WTC11 (cell line): ENCODE measurements around the gene FPR1. TPM values are rescaled to one million over a fixed set of nuclear protein-coding genes. Genes with fewer than 3 reads are reported as not detected.

ENCODE experiments used
- ATAC-seq: fragments of 200-7000 bp; cut with Tn5 transposase; 2 replicates; pipeline ENCODE4 v1.10.0; 2021; ENCODE audit warnings: mild to moderate bottlenecking, moderate library complexity
- CTCF ChIA-PET: fragments of 300-600 bp; sonication (Branson Sonifier 250); formaldehyde crosslinking; loops from one replicate; lab custom pipeline; 2021; ENCODE audit warnings: antibody characterized with exemption; lab: Charles Lee
- POLR2A ChIA-PET: fragments of 350-600 bp; sonication (Branson Sonifier 250); formaldehyde crosslinking; loops from one replicate; lab custom pipeline; 2021; ENCODE audit warnings: antibody characterized with exemption; lab: Charles Lee
- DNase-seq: peaks from one replicate; pipeline ENCODE4 v3.0.0; 2021; ENCODE audit warnings: low spot score
- H3K27ac Mint-ChIP-seq: 2 replicates; pipeline ENCODE4 v1.8.0; 2021; ENCODE audit warnings: mixed read lengths
- H3K27me3 Mint-ChIP-seq: 2 replicates; pipeline ENCODE4 v1.8.0; 2021; ENCODE audit warnings: low read depth, mild to moderate bottlenecking, moderate library complexity, mixed read lengths
- H3K36me3 Mint-ChIP-seq: 2 replicates; pipeline ENCODE4 v1.8.0; 2021; ENCODE audit warnings: mixed read lengths
- H3K4me1 Mint-ChIP-seq: 2 replicates; pipeline ENCODE4 v1.8.0; 2022; ENCODE audit warnings: mixed read lengths
- H3K4me3 Mint-ChIP-seq: 2 replicates; pipeline ENCODE4 v1.8.0; 2021; ENCODE audit warnings: mild to moderate bottlenecking, moderate library complexity, mixed read lengths
- H3K9me3 Mint-ChIP-seq: 2 replicates; pipeline ENCODE4 v1.8.0; 2021; ENCODE audit warnings: mixed read lengths
- CREB1 ChIP-seq: sonication (generic); formaldehyde crosslinking; IDR thresholded peaks from 2 replicates; pipeline ENCODE4 v1.8.0; 2023; ENCODE audit warnings: mild to moderate bottlenecking, missing genetic modification reagents
- CREM ChIP-seq: sonication (generic); formaldehyde crosslinking; IDR thresholded peaks from 2 replicates; pipeline ENCODE4 v1.8.1; 2022; ENCODE audit warnings: mild to moderate bottlenecking, missing genetic modification reagents, moderate library complexity
- ELF4 ChIP-seq: sonication (generic); formaldehyde crosslinking; IDR thresholded peaks from 2 replicates; pipeline ENCODE4 v1.8.1; 2022; ENCODE audit warnings: low read depth, mild to moderate bottlenecking, moderate library complexity, missing genetic modification reagents
- ETV6 ChIP-seq: sonication (generic); formaldehyde crosslinking; IDR thresholded peaks from 2 replicates; pipeline ENCODE4 v1.8.1; 2022; ENCODE audit warnings: mild to moderate bottlenecking, missing genetic modification reagents
- FOXP1 ChIP-seq: sonication (generic); formaldehyde crosslinking; IDR thresholded peaks from 2 replicates; pipeline ENCODE4 v1.8.0; 2022; ENCODE audit warnings: missing genetic modification reagents, mild to moderate bottlenecking, moderate library complexity, borderline replicate concordance
- GTF2I ChIP-seq: fragments of 250-450 bp; sonication (Bioruptor Pico); conservative IDR thresholded peaks from 2 replicates; pipeline ENCODE4 v1.4.0; 2021; ENCODE audit warnings: mild to moderate bottlenecking
- KAT7 ChIP-seq: sonication (generic); formaldehyde crosslinking; IDR thresholded peaks from 2 replicates; pipeline ENCODE4 v1.8.1; 2023; ENCODE audit warnings: missing genetic modification reagents, mild to moderate bottlenecking, borderline replicate concordance
- NFYB ChIP-seq: sonication (generic); formaldehyde crosslinking; conservative IDR thresholded peaks from 2 replicates; pipeline ENCODE4 v1.8.0; 2022; ENCODE audit warnings: low read depth, missing genetic modification reagents
- NR1H2 ChIP-seq: sonication (generic); formaldehyde crosslinking; IDR thresholded peaks from 2 replicates; pipeline ENCODE4 v1.9.0; 2021; ENCODE audit warnings: mild to moderate bottlenecking, moderate library complexity, missing genetic modification reagents
- NR2C2 ChIP-seq: sonication (generic); formaldehyde crosslinking; IDR thresholded peaks from 2 replicates; pipeline ENCODE4 v1.8.0; 2022; ENCODE audit warnings: mild to moderate bottlenecking, missing genetic modification reagents
- SMAD3 ChIP-seq: sonication (generic); formaldehyde crosslinking; IDR thresholded peaks from 2 replicates; pipeline ENCODE4 v1.8.0; 2022; ENCODE audit warnings: missing genetic modification reagents, mild to moderate bottlenecking, borderline replicate concordance
- SMAD4 ChIP-seq: sonication (generic); formaldehyde crosslinking; IDR thresholded peaks from 2 replicates; pipeline ENCODE4 v1.8.0; 2022; ENCODE audit warnings: mild to moderate bottlenecking, missing genetic modification reagents
- SP1 ChIP-seq: sonication (generic); formaldehyde crosslinking; conservative IDR thresholded peaks from 2 replicates; pipeline ENCODE4 v1.8.1; 2022; ENCODE audit warnings: missing genetic modification reagents
- ZNF121 ChIP-seq: sonication (generic); formaldehyde crosslinking; IDR thresholded peaks from 2 replicates; pipeline ENCODE4 v1.8.0; 2023; ENCODE audit warnings: missing genetic modification reagents
- ZNF138 ChIP-seq: sonication (generic); formaldehyde crosslinking; conservative IDR thresholded peaks from 2 replicates; pipeline ENCODE4 v1.8.1; 2022; ENCODE audit warnings: mild to moderate bottlenecking, moderate library complexity, missing genetic modification reagents
- ZNF317 ChIP-seq: sonication (generic); formaldehyde crosslinking; IDR thresholded peaks from 2 replicates; pipeline ENCODE4 v1.8.1; 2023; ENCODE audit warnings: low read depth, mild to moderate bottlenecking, moderate library complexity, missing genetic modification reagents, borderline replicate concordance
- ZNF416 ChIP-seq: fragments of 250-450 bp; sonication (Bioruptor Pico); IDR thresholded peaks from 2 replicates; pipeline ENCODE4 v1.9.0; 2021; ENCODE audit warnings: mild to moderate bottlenecking, inconsistent platforms
- ZNF671 ChIP-seq: fragments of 250-450 bp; sonication (Bioruptor Pico); IDR thresholded peaks from 2 replicates; pipeline ENCODE4 v1.8.0; 2021; ENCODE audit warnings: mild to moderate bottlenecking
- total RNA-seq: library from RNA; stranded (reverse); gene quantifications from 3 replicates; pipeline ENCODE4 v1.2.3, GENCODE V29; 2021
- TF ChIP-seq, protein P1 (sequence below): fragments of 250-450 bp; sonication (Bioruptor Pico); IDR thresholded peaks from 2 replicates; pipeline ENCODE4 v1.9.0; 2021; ENCODE audit warnings: mild to moderate bottlenecking
- TF ChIP-seq, protein P2 (sequence below): fragments of 250-450 bp; sonication (Bioruptor Pico); IDR thresholded peaks from 2 replicates; pipeline ENCODE4 v1.9.0; 2021; ENCODE audit warnings: mild to moderate bottlenecking, borderline replicate concordance
- TF ChIP-seq, protein P3 (sequence below): sonication (generic); formaldehyde crosslinking; IDR thresholded peaks from 2 replicates; pipeline ENCODE4 v1.8.1; 2022; ENCODE audit warnings: low read depth, mild to moderate bottlenecking, moderate library complexity, missing genetic modification reagents, borderline replicate concordance
- TF ChIP-seq, protein P4 (sequence below): fragments of 250-450 bp; sonication (Bioruptor Pico); IDR thresholded peaks from 2 replicates; pipeline ENCODE4 v1.9.0; 2021; ENCODE audit warnings: moderate library complexity, mild to moderate bottlenecking, inconsistent platforms, borderline replicate concordance
- TF ChIP-seq, protein P5 (sequence below): sonication (generic); formaldehyde crosslinking; conservative IDR thresholded peaks from 2 replicates; pipeline ENCODE4 v1.8.1; 2022; ENCODE audit warnings: mild to moderate bottlenecking, missing genetic modification reagents
- TF ChIP-seq, protein P6 (sequence below): sonication (generic); formaldehyde crosslinking; IDR thresholded peaks from 2 replicates; pipeline ENCODE4 v1.8.1; 2022; ENCODE audit warnings: low read depth, missing genetic modification reagents, borderline replicate concordance
- TF ChIP-seq, protein P7 (sequence below): sonication (generic); formaldehyde crosslinking; IDR thresholded peaks from 2 replicates; pipeline ENCODE4 v1.8.1; 2022; ENCODE audit warnings: mild to moderate bottlenecking, moderate library complexity, missing genetic modification reagents

The FPR1 gene
- total RNA-seq, 1 experiment from 2014 or later, result 0.72 TPM

DNA sequence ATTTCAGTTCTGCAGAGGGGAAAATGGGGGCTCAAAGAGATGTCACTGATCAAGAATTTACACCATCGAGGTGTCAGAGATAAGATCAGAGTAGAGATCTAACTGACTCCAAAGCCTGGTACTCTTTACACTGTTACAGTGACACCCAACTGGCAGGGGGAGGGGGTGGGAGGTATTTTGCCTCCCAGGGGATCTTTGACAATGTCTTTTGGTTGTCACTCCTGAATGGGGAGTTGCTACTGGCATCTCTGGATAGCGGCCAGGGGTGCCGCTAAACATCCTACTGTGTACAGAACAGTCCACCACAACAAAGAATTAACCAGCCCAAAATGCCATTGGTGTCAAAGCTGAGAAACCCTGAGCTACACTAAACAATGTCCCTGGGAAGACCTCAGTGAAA is 46.4 kb upstream of the FPR1 start:
- ChIA-PET CTCF (interaction anchor here (1.0 to 1.5 kb wide), 2 partner anchors 20 to 137 kb away, joined by 4 read pairs; no protein-coding TSS in a partner anchor), POLR2A (no interaction called here)
- no peaks in the 10 kb centered on the region for H3K4me1 Mint-ChIP-seq
- no peak overlapping the region for H3K4me3 Mint-ChIP-seq
- DNase-seq (no peak), ATAC-seq (no peak)
- TF ChIP-seq, protein P1, sequence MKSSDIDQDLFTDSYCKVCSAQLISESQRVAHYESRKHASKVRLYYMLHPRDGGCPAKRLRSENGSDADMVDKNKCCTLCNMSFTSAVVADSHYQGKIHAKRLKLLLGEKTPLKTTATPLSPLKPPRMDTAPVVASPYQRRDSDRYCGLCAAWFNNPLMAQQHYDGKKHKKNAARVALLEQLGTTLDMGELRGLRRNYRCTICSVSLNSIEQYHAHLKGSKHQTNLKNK, result no peak
- TF ChIP-seq ETV6 (CRISPR knock-in tag), result no peak
- TF ChIP-seq ZNF138, result no peak
- no peak for TF ChIP-seq NR2C2 (CRISPR knock-in tag)
- TF ChIP-seq CREB1 (CRISPR knock-in tag), result no peak
- TF ChIP-seq ZNF416 (CRISPR knock-in tag), result no peak
- TF ChIP-seq SMAD3 (CRISPR knock-in tag), result no peak
- TF ChIP-seq, protein P2, sequence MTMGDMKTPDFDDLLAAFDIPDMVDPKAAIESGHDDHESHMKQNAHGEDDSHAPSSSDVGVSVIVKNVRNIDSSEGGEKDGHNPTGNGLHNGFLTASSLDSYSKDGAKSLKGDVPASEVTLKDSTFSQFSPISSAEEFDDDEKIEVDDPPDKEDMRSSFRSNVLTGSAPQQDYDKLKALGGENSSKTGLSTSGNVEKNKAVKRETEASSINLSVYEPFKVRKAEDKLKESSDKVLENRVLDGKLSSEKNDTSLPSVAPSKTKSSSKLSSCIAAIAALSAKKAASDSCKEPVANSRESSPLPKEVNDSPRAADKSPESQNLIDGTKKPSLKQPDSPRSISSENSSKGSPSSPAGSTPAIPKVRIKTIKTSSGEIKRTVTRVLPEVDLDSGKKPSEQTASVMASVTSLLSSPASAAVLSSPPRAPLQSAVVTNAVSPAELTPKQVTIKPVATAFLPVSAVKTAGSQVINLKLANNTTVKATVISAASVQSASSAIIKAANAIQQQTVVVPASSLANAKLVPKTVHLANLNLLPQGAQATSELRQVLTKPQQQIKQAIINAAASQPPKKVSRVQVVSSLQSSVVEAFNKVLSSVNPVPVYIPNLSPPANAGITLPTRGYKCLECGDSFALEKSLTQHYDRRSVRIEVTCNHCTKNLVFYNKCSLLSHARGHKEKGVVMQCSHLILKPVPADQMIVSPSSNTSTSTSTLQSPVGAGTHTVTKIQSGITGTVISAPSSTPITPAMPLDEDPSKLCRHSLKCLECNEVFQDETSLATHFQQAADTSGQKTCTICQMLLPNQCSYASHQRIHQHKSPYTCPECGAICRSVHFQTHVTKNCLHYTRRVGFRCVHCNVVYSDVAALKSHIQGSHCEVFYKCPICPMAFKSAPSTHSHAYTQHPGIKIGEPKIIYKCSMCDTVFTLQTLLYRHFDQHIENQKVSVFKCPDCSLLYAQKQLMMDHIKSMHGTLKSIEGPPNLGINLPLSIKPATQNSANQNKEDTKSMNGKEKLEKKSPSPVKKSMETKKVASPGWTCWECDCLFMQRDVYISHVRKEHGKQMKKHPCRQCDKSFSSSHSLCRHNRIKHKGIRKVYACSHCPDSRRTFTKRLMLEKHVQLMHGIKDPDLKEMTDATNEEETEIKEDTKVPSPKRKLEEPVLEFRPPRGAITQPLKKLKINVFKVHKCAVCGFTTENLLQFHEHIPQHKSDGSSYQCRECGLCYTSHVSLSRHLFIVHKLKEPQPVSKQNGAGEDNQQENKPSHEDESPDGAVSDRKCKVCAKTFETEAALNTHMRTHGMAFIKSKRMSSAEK (CRISPR knock-in tag), result no peak
- no peak for TF ChIP-seq SMAD4 (CRISPR knock-in tag)
- TF ChIP-seq ZNF121 (CRISPR knock-in tag), result no peak
- no peak for TF ChIP-seq NFYB
- TF ChIP-seq, protein P3, sequence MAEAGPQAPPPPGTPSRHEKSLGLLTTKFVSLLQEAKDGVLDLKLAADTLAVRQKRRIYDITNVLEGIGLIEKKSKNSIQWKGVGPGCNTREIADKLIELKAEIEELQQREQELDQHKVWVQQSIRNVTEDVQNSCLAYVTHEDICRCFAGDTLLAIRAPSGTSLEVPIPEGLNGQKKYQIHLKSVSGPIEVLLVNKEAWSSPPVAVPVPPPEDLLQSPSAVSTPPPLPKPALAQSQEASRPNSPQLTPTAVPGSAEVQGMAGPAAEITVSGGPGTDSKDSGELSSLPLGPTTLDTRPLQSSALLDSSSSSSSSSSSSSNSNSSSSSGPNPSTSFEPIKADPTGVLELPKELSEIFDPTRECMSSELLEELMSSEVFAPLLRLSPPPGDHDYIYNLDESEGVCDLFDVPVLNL (CRISPR knock-in tag), result no peak
- TF ChIP-seq KAT7, result no peak
- TF ChIP-seq FOXP1 (CRISPR knock-in tag), result no peak
- no peak for TF ChIP-seq CREM
- TF ChIP-seq, protein P4, sequence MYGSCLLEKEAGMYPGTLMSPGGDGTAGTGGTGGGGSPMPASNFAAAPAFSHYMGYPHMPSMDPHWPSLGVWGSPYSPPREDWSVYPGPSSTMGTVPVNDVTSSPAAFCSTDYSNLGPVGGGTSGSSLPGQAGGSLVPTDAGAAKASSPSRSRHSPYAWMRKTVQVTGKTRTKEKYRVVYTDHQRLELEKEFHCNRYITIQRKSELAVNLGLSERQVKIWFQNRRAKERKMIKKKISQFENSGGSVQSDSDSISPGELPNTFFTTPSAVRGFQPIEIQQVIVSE (CRISPR knock-in tag), result no peak
- TF ChIP-seq, protein P5, sequence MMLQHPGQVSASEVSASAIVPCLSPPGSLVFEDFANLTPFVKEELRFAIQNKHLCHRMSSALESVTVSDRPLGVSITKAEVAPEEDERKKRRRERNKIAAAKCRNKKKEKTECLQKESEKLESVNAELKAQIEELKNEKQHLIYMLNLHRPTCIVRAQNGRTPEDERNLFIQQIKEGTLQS (CRISPR knock-in tag), result no peak
- TF ChIP-seq, protein P6, sequence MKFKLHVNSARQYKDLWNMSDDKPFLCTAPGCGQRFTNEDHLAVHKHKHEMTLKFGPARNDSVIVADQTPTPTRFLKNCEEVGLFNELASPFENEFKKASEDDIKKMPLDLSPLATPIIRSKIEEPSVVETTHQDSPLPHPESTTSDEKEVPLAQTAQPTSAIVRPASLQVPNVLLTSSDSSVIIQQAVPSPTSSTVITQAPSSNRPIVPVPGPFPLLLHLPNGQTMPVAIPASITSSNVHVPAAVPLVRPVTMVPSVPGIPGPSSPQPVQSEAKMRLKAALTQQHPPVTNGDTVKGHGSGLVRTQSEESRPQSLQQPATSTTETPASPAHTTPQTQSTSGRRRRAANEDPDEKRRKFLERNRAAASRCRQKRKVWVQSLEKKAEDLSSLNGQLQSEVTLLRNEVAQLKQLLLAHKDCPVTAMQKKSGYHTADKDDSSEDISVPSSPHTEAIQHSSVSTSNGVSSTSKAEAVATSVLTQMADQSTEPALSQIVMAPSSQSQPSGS (CRISPR knock-in tag), result no peak
- no peak overlapping the region for H3K27ac Mint-ChIP-seq
- H3K9me3 Mint-ChIP-seq, result peaks cover 32% of the 10 kb centered on the region
- H3K36me3 Mint-ChIP-seq, result peaks cover 4% of the 10 kb centered on the region; the same call in 1 of the 2 replicates
- H3K27me3 Mint-ChIP-seq, result peaks cover 3% of the 10 kb centered on the region; the same call in 1 of the 2 replicates

DNA sequence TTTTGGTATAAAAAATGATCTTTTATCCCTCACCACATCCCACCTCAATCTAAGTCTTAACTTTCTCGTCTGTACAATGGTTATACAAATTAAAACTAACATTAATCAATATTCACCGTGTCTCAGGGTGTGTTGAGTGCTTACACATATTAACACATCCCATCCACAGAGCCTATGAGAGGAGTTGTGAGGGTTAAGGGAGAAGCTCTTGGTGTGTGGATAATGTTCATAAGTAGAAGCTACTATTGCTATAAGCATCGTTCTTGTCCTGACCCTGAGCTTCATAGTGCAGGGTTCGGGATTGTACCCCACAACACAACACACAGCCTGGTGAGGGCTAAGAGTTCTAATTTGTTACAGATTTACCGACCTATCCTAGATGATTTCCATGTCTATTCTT is 45.8 kb upstream of the FPR1 start:
- Mint-ChIP-seq H3K9me3 (peaks cover 36% of the 10 kb centered on the region), H3K27me3 (peaks cover 3% of the 10 kb centered on the region; the same call in 1 of the 2 replicates), H3K36me3 (peaks cover 4% of the 10 kb centered on the region; the same call in 1 of the 2 replicates), H3K4me1 (no peaks in the 10 kb centered on the region), H3K27ac (no peak overlapping the region), H3K4me3 (no peak overlapping the region)
- no peak for ATAC-seq
- DNase-seq, result no peak
- POLR2A ChIA-PET, result no interaction called here
- CTCF ChIA-PET, result interaction anchor here (1.0 to 1.5 kb wide), 2 partner anchors 19 to 137 kb away, joined by 4 read pairs; no protein-coding TSS in a partner anchor
- TF ChIP-seq GTF2I (no peak), ETV6 (CRISPR knock-in tag) (no peak), NR1H2 (no peak), ELF4 (CRISPR knock-in tag) (no peak), CREM (no peak), SP1 (CRISPR knock-in tag) (no peak), ZNF671 (CRISPR knock-in tag) (no peak), SMAD3 (CRISPR knock-in tag) (no peak), ZNF317 (no peak)
- TF ChIP-seq, protein P3 (CRISPR knock-in tag), result no peak
- TF ChIP-seq, protein P7, sequence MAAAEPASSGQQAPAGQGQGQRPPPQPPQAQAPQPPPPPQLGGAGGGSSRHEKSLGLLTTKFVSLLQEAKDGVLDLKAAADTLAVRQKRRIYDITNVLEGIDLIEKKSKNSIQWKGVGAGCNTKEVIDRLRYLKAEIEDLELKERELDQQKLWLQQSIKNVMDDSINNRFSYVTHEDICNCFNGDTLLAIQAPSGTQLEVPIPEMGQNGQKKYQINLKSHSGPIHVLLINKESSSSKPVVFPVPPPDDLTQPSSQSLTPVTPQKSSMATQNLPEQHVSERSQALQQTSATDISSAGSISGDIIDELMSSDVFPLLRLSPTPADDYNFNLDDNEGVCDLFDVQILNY, result no peak
